ENCODE data around the gene CISTR.
"Not testable (repeated sequence)": the region's sequence is repeated elsewhere in the genome, so short reads cannot be mapped to it uniquely, and the experiment has no call there.

Gene CISTR

GRCh38 chr12:53739214-53740129, 12.3 kb downstream of the CISTR start:
- no peak for DNase-seq

GRCh38 chr12:53738406-53739213, 13.2 kb downstream of the CISTR start:
- DNase-seq, result no peak

GRCh38 chr12:53737951-53738405, 13.8 kb downstream of the CISTR start:
- no peak for DNase-seq

GRCh38 chr12:53737093-53737808, 14.5 kb downstream of the CISTR start:
- DNase-seq, result no peak

- no peak for DNase-seq
Measured at GRCh38 chr12:53736592-53736991, 15.2 kb downstream of the CISTR start.

- no peak for DNase-seq
Measured at GRCh38 chr12:53735556-53735955, 16.2 kb downstream of the CISTR start.

GRCh38 chr12:53734425-53734824, 17.4 kb downstream of the CISTR start:
- DNase-seq, result no peak

GRCh38 chr12:53733807-53734200, 18.0 kb downstream of the CISTR start:
- DNase-seq, result no peak

- peak; percentile 62 for DNase-seq
Measured at GRCh38 chr12:53733051-53733806, 18.6 kb downstream of the CISTR start.

- DNase-seq, result no peak
Measured at GRCh38 chr12:53729644-53730043, 22.1 kb downstream of the CISTR start.

- no peak for DNase-seq
Measured at GRCh38 chr12:53728206-53728605, 23.6 kb downstream of the CISTR start.

GRCh38 chr12:53727310-53728041, 24.3 kb downstream of the CISTR start, which contains the start of gene CALCOCO1:
Gene CALCOCO1 (minus strand): TSS chr12:53727452. CDS start chr12:53725242, 2,210 bp downstream.
- DNase-seq, result peak; percentile 99

GRCh38 chr12:53726946-53727309, 24.9 kb downstream of the CISTR start:
- DNase-seq, result no peak

GRCh38 chr12:53726341-53726740, 25.4 kb downstream of the CISTR start:
- DNase-seq, result peak; percentile 10

- no peak for DNase-seq
Measured at GRCh38 chr12:53725824-53726223, 26.0 kb downstream of the CISTR start.

GRCh38 chr12:53722450-53723041, 29.2 kb downstream of the CISTR start:
- DNase-seq, result no peak

- DNase-seq, result no peak
Measured at GRCh38 chr12:53720946-53721345, 30.8 kb downstream of the CISTR start.

GRCh38 chr12:53719649-53720048, 32.1 kb downstream of the CISTR start:
- DNase-seq, result no peak

- not testable (repeated sequence) for DNase-seq
Measured at GRCh38 chr12:53718567-53718966, 33.2 kb downstream of the CISTR start.

GRCh38 chr12:53717319-53717718, 34.5 kb downstream of the CISTR start:
- no peak for DNase-seq

GRCh38 chr12:53714004-53714403, 37.8 kb downstream of the CISTR start:
- no peak for DNase-seq
